ENCODE measurements around the gene HIGD1C. TPM values are rescaled to one million over a fixed set of nuclear protein-coding genes. Genes with fewer than 3 reads are reported as not detected.
"Not testable (repeated sequence)": the region's sequence is repeated elsewhere in the genome, so short reads cannot be mapped to it uniquely, and the experiment has no call there.

HIGD1C gene
- total RNA-seq: not detected
- not detected for polyA plus RNA-seq
- not detected for total RNA-seq

DNA sequence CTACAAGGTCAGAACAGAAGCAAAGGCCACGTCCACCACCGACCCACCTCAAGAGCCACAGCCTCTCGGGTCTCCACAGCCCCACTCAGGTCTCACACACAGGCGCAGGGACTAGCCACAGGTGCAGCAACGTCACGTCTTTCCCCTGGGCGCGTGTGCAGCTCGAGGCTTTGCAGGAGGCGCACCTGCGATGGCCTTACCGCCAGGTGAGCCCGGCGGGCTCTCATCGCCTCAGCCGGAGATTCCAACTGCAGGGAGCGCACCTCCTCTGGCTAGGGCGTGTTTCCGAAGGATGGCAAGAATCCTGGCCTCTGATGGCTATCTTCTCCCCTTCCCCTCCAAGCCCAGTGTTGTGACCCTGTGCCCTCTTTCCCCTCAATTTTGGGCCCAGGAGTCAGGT, at the start of gene HIGD1C:
Gene HIGD1C (plus strand): TSS at position 35 of the 400 bp plus-strand sequence. CDS start 1,455 bp downstream, outside the sequence.
- ATAC-seq: no peak
- H3K27me3 Mint-ChIP-seq: no peaks in the 10 kb centered on the region

GRCh38 chr12:50908479-50908878, 43.9 kb upstream of the HIGD1C start:
- H3K27ac Mint-ChIP-seq; CTCF ChIA-PET; H3K4me3 Mint-ChIP-seq; H3K9me3 ChIP-seq (ENCODE audit: control insufficient read depth in 2 of 3, low read length in 3 of 3); H3K4me1 ChIP-seq (ENCODE audit: control insufficient read depth in 2 of 2, insufficient read depth in 2 of 2, low read length in 2 of 2); H3K4me1 Mint-ChIP-seq; H3K36me3 ChIP-seq (ENCODE audit: control insufficient read depth in 2 of 3, insufficient read depth in 3 of 3, low read length in 3 of 3); DNase-seq; H3K27me3 Mint-ChIP-seq; POLR2A ChIA-PET; H3K4me3 ChIP-seq (ENCODE audit: low read length); H3K27ac ChIP-seq (ENCODE audit: low read depth, low read length); ATAC-seq; H3K27me3 ChIP-seq (ENCODE audit: control insufficient read depth in 2 of 2, insufficient read depth in 2 of 2, low read length in 2 of 2); intact Hi-C loops (cut with micrococcal nuclease): not testable (repeated sequence)
- Mint-ChIP-seq H3K36me3 (peaks cover 4 to 14% (median 10%) of the 10 kb centered on the region in 5 donors), H3K9me3 (peaks cover 3 to 26% (median 15%) of the 10 kb centered on the region in 11 donors)

More for the DNA sequence above, at the start of gene HIGD1C:
- ChIA-PET POLR2A (no interaction called here), CTCF (no interaction called here)
- Mint-ChIP-seq H3K36me3 (peaks cover 0 to 12% (median 0%) of the 10 kb centered on the region in 5 donors), H3K4me3 (no peak within 1 kb of the TSS), H3K9me3 (no peaks in the 10 kb centered on the region), H3K27ac (no peak within 1 kb of the TSS), H3K4me1 (peaks cover 0 to 3% (median 0%) of the 10 kb centered on the region in 7 donors)
- Histone ChIP-seq H3K4me1 (ENCODE audit: control insufficient read depth in 2 of 2, insufficient read depth in 2 of 2, low read length in 2 of 2) (no peaks in the 10 kb centered on the region), H3K36me3 (ENCODE audit: control insufficient read depth in 2 of 3, insufficient read depth in 3 of 3, low read length in 3 of 3) (no peaks in the 10 kb centered on the region), H3K27ac (ENCODE audit: low read depth, low read length) (no peak within 1 kb of the TSS), H3K4me3 (ENCODE audit: low read length) (no peak within 1 kb of the TSS), H3K9me3 (ENCODE audit: control insufficient read depth in 2 of 3, low read length in 3 of 3) (no peaks in the 10 kb centered on the region), H3K27me3 (ENCODE audit: control insufficient read depth in 2 of 2, insufficient read depth in 2 of 2, low read length in 2 of 2) (no peaks in the 10 kb centered on the region)
- intact Hi-C loops (cut with micrococcal nuclease): no loop called here
- no peak for DNase-seq

- intact Hi-C loops (cut with micrococcal nuclease); ATAC-seq; H3K27ac ChIP-seq (ENCODE audit: low read depth, low read length); H3K36me3 ChIP-seq (ENCODE audit: control insufficient read depth in 2 of 3, insufficient read depth in 3 of 3, low read length in 3 of 3); H3K4me3 ChIP-seq (ENCODE audit: low read length); CTCF ChIA-PET; DNase-seq; H3K27ac Mint-ChIP-seq; H3K4me1 Mint-ChIP-seq; H3K27me3 Mint-ChIP-seq; H3K27me3 ChIP-seq (ENCODE audit: control insufficient read depth in 2 of 2, insufficient read depth in 2 of 2, low read length in 2 of 2); POLR2A ChIA-PET; H3K4me1 ChIP-seq (ENCODE audit: control insufficient read depth in 2 of 2, insufficient read depth in 2 of 2, low read length in 2 of 2); H3K4me3 Mint-ChIP-seq: not testable (repeated sequence)
- peaks cover 0 to 15% (median 0%) of the 10 kb centered on the region in 3 experiments for H3K9me3 ChIP-seq (ENCODE audit: control insufficient read depth in 2 of 3, low read length in 3 of 3)
- Mint-ChIP-seq H3K36me3 (peaks cover 9 to 32% (median 17%) of the 10 kb centered on the region in 5 donors), H3K9me3 (peaks cover 3 to 63% (median 34%) of the 10 kb centered on the region in 11 donors)
Observed at GRCh38 chr12:50912361-50912760, 40.0 kb upstream of the HIGD1C start.

DNA sequence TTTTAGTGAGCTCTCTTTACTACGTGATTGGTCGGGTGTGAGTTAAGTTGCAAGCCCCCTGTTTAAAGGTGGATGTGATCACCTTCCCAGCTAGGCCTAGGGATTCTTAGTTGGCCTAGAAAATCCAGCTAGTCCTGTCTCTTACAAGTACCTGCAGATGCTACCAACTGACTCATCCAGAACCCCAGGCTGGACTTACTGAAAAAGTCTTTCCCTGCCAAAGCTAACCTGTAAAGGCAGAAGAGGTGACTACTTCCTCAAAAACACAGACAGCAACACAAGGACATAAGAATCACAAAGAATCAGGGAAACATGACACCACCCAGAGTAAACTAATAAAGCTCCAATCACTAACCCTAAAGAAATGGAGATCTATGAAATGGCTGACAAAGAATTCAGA, 39.1 kb upstream of the HIGD1C start:
- ChIA-PET CTCF (interaction anchor here (1.3 kb wide), 1 partner anchor 33 kb away, joined by 4 read pairs; no protein-coding TSS in a partner anchor), POLR2A (interaction anchor here (0.6 kb wide), 1 partner anchor 52 kb away, joined by 3 read pairs; no protein-coding TSS in a partner anchor)
- H3K9me3 ChIP-seq (ENCODE audit: control insufficient read depth in 2 of 3, low read length in 3 of 3): peaks cover 0 to 15% (median 0%) of the 10 kb centered on the region in 3 experiments
- ATAC-seq: no peak
- H3K4me3 Mint-ChIP-seq: no peak overlapping the region
- intact Hi-C loops (cut with micrococcal nuclease): no loop called here
- no peaks in the 10 kb centered on the region for H3K4me1 Mint-ChIP-seq
- H3K36me3 Mint-ChIP-seq: peaks cover 9 to 38% (median 24%) of the 10 kb centered on the region in 5 donors
- peaks cover 3 to 72% (median 39%) of the 10 kb centered on the region in 11 donors for H3K9me3 Mint-ChIP-seq
- no peak for DNase-seq
- H3K27me3 Mint-ChIP-seq: peaks cover 6 to 11% (median 9%) of the 10 kb centered on the region in 5 donors
- no peak overlapping the region for H3K27ac ChIP-seq (ENCODE audit: low read depth, low read length)
- no peaks in the 10 kb centered on the region for H3K36me3 ChIP-seq (ENCODE audit: control insufficient read depth in 2 of 3, insufficient read depth in 3 of 3, low read length in 3 of 3)
- no peaks in the 10 kb centered on the region for H3K4me1 ChIP-seq (ENCODE audit: control insufficient read depth in 2 of 2, insufficient read depth in 2 of 2, low read length in 2 of 2)
- no peaks in the 10 kb centered on the region for H3K27me3 ChIP-seq (ENCODE audit: control insufficient read depth in 2 of 2, insufficient read depth in 2 of 2, low read length in 2 of 2)
- peak overlapping the region in 1 of 9 donors; percentile 12 for H3K27ac Mint-ChIP-seq
- H3K4me3 ChIP-seq (ENCODE audit: low read length): no peak overlapping the region

GRCh38 chr12:50914872-50915484, 37.4 kb upstream of the HIGD1C start:
- CTCF ChIA-PET: no interaction called here

DNA sequence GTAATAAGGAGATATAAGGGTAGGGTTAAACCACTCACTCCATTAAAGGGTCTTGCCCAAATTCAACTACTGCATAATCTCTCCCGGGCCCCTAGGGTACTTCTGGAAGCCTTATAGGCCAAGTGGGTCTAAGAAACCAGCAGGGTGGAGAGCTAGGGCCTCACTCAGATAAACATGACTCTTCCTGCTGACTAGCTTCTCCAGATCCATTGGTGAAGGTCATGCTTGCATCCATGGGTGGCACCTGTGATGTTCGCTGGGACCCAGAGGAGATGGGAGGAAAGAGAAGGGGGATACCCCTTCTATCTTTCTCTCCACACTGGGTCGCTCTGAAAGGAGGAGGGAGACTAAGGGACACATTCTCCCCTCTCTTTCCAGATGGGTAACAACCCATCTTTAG, 36.1 kb upstream of the HIGD1C start:
- H3K4me1 ChIP-seq (ENCODE audit: control insufficient read depth in 2 of 2, insufficient read depth in 2 of 2, low read length in 2 of 2): no peaks in the 10 kb centered on the region
- no peak overlapping the region for H3K4me3 Mint-ChIP-seq
- no peak overlapping the region for H3K4me3 ChIP-seq (ENCODE audit: low read length)
- ChIA-PET CTCF (no interaction called here), POLR2A (no interaction called here)
- ATAC-seq (no peak), DNase-seq (no peak)
- peaks cover 11 to 43% (median 26%) of the 10 kb centered on the region in 5 donors for H3K36me3 Mint-ChIP-seq
- no peaks in the 10 kb centered on the region for H3K27me3 ChIP-seq (ENCODE audit: control insufficient read depth in 2 of 2, insufficient read depth in 2 of 2, low read length in 2 of 2)
- intact Hi-C loops (cut with micrococcal nuclease): no loop called here
- peaks cover 0 to 6% (median 0%) of the 10 kb centered on the region in 7 donors for H3K4me1 Mint-ChIP-seq
- no peak overlapping the region for H3K27ac Mint-ChIP-seq
- H3K36me3 ChIP-seq (ENCODE audit: control insufficient read depth in 2 of 3, insufficient read depth in 3 of 3, low read length in 3 of 3): no peaks in the 10 kb centered on the region
- H3K9me3 Mint-ChIP-seq: peaks cover 3 to 73% (median 35%) of the 10 kb centered on the region in 11 donors
- no peak overlapping the region for H3K27ac ChIP-seq (ENCODE audit: low read depth, low read length)
- peaks cover 0 to 15% (median 0%) of the 10 kb centered on the region in 3 experiments for H3K9me3 ChIP-seq (ENCODE audit: control insufficient read depth in 2 of 3, low read length in 3 of 3)
- H3K27me3 Mint-ChIP-seq: peaks cover 4 to 14% (median 8%) of the 10 kb centered on the region in 5 donors

More at GRCh38 chr12:50914872-50915484, 37.4 kb upstream of the HIGD1C start:
- Histone ChIP-seq H3K9me3 (ENCODE audit: control insufficient read depth in 2 of 3, low read length in 3 of 3) (peaks cover 0 to 15% (median 0%) of the 10 kb centered on the region in 3 experiments), H3K27ac (ENCODE audit: low read depth, low read length) (no peak overlapping the region), H3K4me1 (ENCODE audit: control insufficient read depth in 2 of 2, insufficient read depth in 2 of 2, low read length in 2 of 2) (no peaks in the 10 kb centered on the region), H3K36me3 (ENCODE audit: control insufficient read depth in 2 of 3, insufficient read depth in 3 of 3, low read length in 3 of 3) (no peaks in the 10 kb centered on the region), H3K27me3 (ENCODE audit: control insufficient read depth in 2 of 2, insufficient read depth in 2 of 2, low read length in 2 of 2) (no peaks in the 10 kb centered on the region), H3K4me3 (ENCODE audit: low read length) (no peak overlapping the region)
- H3K27me3 Mint-ChIP-seq: peaks cover 4 to 12% (median 9%) of the 10 kb centered on the region in 5 donors
- H3K4me3 Mint-ChIP-seq: no peak overlapping the region
- H3K9me3 Mint-ChIP-seq: peaks cover 3 to 77% (median 39%) of the 10 kb centered on the region in 11 donors
- H3K4me1 Mint-ChIP-seq: peaks cover 0 to 6% (median 0%) of the 10 kb centered on the region in 7 donors
- intact Hi-C loops (cut with micrococcal nuclease): no loop called here
- no peak overlapping the region for H3K27ac Mint-ChIP-seq
- POLR2A ChIA-PET: no interaction called here
- DNase-seq: no peak
- ATAC-seq: no peak
- peaks cover 14 to 41% (median 26%) of the 10 kb centered on the region in 5 donors for H3K36me3 Mint-ChIP-seq

Data from naive thymus-derived CD4-positive, alpha-beta T cell (primary cell).